ENCODE measurements around the gene UVRAG. TPM values are rescaled to one million over a fixed set of nuclear protein-coding genes. Genes with fewer than 3 reads are reported as not detected.

UVRAG gene
- total RNA-seq, 1 experiment from 2014 or later = 13.0 TPM

GRCh38 chr11:75795276-75796090 is 19.5 kb upstream of the UVRAG start:
- ChIA-PET CTCF (interaction anchor here (0.6 kb wide), 1 partner anchor 25 kb away, joined by 3 read pairs; no protein-coding TSS in a partner anchor), POLR2A (ENCODE audit: unreplicated experiment) (no interaction called here)
- ATAC-seq = peak; percentile 7; the same call in 1 of the 2 replicates
- Histone ChIP-seq H3K9me2 (replicated peaks; ENCODE audit: low read length) (no peaks in the 10 kb centered on the region), H3K9me3 (ENCODE audit: low read length) (no peaks in the 10 kb centered on the region), H3F3A (ENCODE audit: low read length, unreplicated experiment) (no peaks in the 10 kb centered on the region), H3K36me3 (ENCODE audit: low read depth, low read length) (peaks cover 8% of the 10 kb centered on the region; the same call in 1 of the 2 replicates), H2AFZ (ENCODE audit: low read length) (no peak overlapping the region), H4K20me1 (ENCODE audit: low read length) (no peaks in the 10 kb centered on the region), H3K27ac (ENCODE audit: low read length) (peak overlapping the region; percentile 31), H3K27me3 (ENCODE audit: low read length) (no peaks in the 10 kb centered on the region), H3K4me3 (ENCODE audit: low read length) (no peak overlapping the region), H3K9ac (ENCODE audit: low read length) (no peak overlapping the region), H3K4me1 (ENCODE audit: insufficient read depth, low read length) (peaks cover 63% of the 10 kb centered on the region), H3K4me2 (ENCODE audit: low read length) (no peak overlapping the region), H3K79me2 (ENCODE audit: low read length) (no peaks in the 10 kb centered on the region)
- BruUV-seq (replicated peaks) = no TSS peak
- TF ChIP-seq EZH2phosphoT487 (IDR thresholded peaks at IDR 0.05; ENCODE audit: borderline replicate concordance, low read length) = no peak
- TF ChIP-seq CTCF (conservative IDR thresholded peaks at IDR 0.05; ENCODE audit: low read depth, low read length) = no peak
- no peak for TF ChIP-seq EZH2 (IDR thresholded peaks at IDR 0.05; ENCODE audit: low read length, unreplicated experiment)
- peak; percentile 56 for DNase-seq
- intact Hi-C loops (cut with micrococcal nuclease) = no loop called here

- peak; percentile 31 for DNase-seq
- no peak overlapping the region for H3K4me2 ChIP-seq (ENCODE audit: low read length)
- H3K79me2 ChIP-seq (ENCODE audit: low read length) = no peaks in the 10 kb centered on the region
- no peaks in the 10 kb centered on the region for H3K9me3 ChIP-seq (ENCODE audit: low read length)
- H2AFZ ChIP-seq (ENCODE audit: low read length) = no peak overlapping the region
- no peak overlapping the region for H3K4me3 ChIP-seq (ENCODE audit: low read length)
- peak overlapping the region; percentile 31 for H3K27ac ChIP-seq (ENCODE audit: low read length)
- H4K20me1 ChIP-seq (ENCODE audit: low read length) = no peaks in the 10 kb centered on the region
- H3K4me1 ChIP-seq (ENCODE audit: insufficient read depth, low read length) = peaks cover 62% of the 10 kb centered on the region
- BruUV-seq (replicated peaks) = no TSS peak
- H3K9ac ChIP-seq (ENCODE audit: low read length) = no peak overlapping the region
- CTCF ChIA-PET = no interaction called here
- H3K9me2 ChIP-seq (replicated peaks; ENCODE audit: low read length) = no peaks in the 10 kb centered on the region
- intact Hi-C loops (cut with micrococcal nuclease) = no loop called here
- H3F3A ChIP-seq (ENCODE audit: low read length, unreplicated experiment) = no peaks in the 10 kb centered on the region
- TF ChIP-seq CTCF (conservative IDR thresholded peaks at IDR 0.05; ENCODE audit: low read depth, low read length) = no peak
- ATAC-seq = peak; percentile 11; the same call in 1 of the 2 replicates
- POLR2A ChIA-PET (ENCODE audit: unreplicated experiment) = no interaction called here
- H3K27me3 ChIP-seq (ENCODE audit: low read length) = no peaks in the 10 kb centered on the region
- peaks cover 8% of the 10 kb centered on the region; the same call in 1 of the 2 replicates for H3K36me3 ChIP-seq (ENCODE audit: low read depth, low read length)
These were observed 18.9 kb upstream of the UVRAG start for GRCh38 chr11:75796091-75796435.

GRCh38 chr11:75797116-75797515 is 17.9 kb upstream of the UVRAG start:
- Histone ChIP-seq H3F3A (ENCODE audit: low read length, unreplicated experiment) (no peaks in the 10 kb centered on the region), H2AFZ (ENCODE audit: low read length) (no peak overlapping the region), H3K36me3 (ENCODE audit: low read depth, low read length) (peaks cover 8% of the 10 kb centered on the region; the same call in 1 of the 2 replicates), H3K27me3 (ENCODE audit: low read length) (no peaks in the 10 kb centered on the region), H3K4me3 (ENCODE audit: low read length) (no peak overlapping the region), H3K79me2 (ENCODE audit: low read length) (no peaks in the 10 kb centered on the region), H3K4me1 (ENCODE audit: insufficient read depth, low read length) (peaks cover 57% of the 10 kb centered on the region), H3K9ac (ENCODE audit: low read length) (peak overlapping the region; percentile 16; the same call in 1 of the 2 replicates), H3K9me3 (ENCODE audit: low read length) (no peaks in the 10 kb centered on the region), H3K27ac (ENCODE audit: low read length) (peak overlapping the region; percentile 64), H4K20me1 (ENCODE audit: low read length) (no peaks in the 10 kb centered on the region), H3K4me2 (ENCODE audit: low read length) (peak overlapping the region; percentile 18; the same call in 1 of the 2 replicates), H3K9me2 (replicated peaks; ENCODE audit: low read length) (no peaks in the 10 kb centered on the region)
- CTCF ChIA-PET = no interaction called here
- DNase-seq (peak; percentile 66), ATAC-seq (peak; percentile 63)
- TF ChIP-seq EZH2phosphoT487 (IDR thresholded peaks at IDR 0.05; ENCODE audit: borderline replicate concordance, low read length) = no peak
- no peak for TF ChIP-seq EZH2 (IDR thresholded peaks at IDR 0.05; ENCODE audit: low read length, unreplicated experiment)
- no peak for TF ChIP-seq CTCF (conservative IDR thresholded peaks at IDR 0.05; ENCODE audit: low read depth, low read length)
- no TSS peak for BruUV-seq (replicated peaks)
- intact Hi-C loops (cut with micrococcal nuclease) = no loop called here
- POLR2A ChIA-PET (ENCODE audit: unreplicated experiment) = no interaction called here

Data from PC-3 (cell line).